HG02571 (cell line): ENCODE results near the gene TEAD1.

Experiments used
- ATAC-seq: cut with Tn5 transposase; IDR thresholded peaks from one replicate; pipeline ENCODE4 v1.9.1; 2021; ENCODE audit warnings: mild to moderate bottlenecking, moderate library complexity; ENCODE audit not compliant: unreplicated experiment

The TEAD1 gene

DNA sequence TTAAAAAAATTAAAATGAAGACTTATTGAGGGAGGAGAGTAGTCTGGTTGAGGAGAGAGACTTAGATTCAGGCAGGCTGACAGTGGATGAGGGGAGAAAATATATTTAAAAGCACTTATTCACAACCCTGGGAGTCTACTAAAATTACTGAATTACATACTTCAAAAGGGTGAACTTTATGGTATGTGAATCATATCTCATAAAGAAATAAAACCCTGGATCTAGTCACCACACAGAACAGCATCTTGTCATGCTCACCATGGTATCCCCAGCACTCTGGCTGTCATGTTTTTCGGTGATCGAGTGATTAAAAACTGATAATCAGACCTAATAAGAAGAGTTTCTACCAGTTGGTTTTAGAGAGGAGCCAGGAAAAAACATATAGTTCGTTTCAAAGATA lies 11.0 kb downstream of the TEAD1 start:
- no peak for ATAC-seq

- no peak for ATAC-seq
These were observed 12.2 kb downstream of the TEAD1 start for GRCh38 chr11:12686246-12687060.

- no peak for ATAC-seq
These were observed 13.0 kb downstream of the TEAD1 start for GRCh38 chr11:12687216-12687623.

- ATAC-seq = no peak
These were observed 13.5 kb downstream of the TEAD1 start for GRCh38 chr11:12687740-12688139.

GRCh38 chr11:12689029-12689755 lies 15.0 kb downstream of the TEAD1 start:
- no peak for ATAC-seq

GRCh38 chr11:12690663-12691062 lies 16.4 kb downstream of the TEAD1 start:
- no peak for ATAC-seq

GRCh38 chr11:12691473-12691872 lies 17.3 kb downstream of the TEAD1 start:
- ATAC-seq = no peak

DNA sequence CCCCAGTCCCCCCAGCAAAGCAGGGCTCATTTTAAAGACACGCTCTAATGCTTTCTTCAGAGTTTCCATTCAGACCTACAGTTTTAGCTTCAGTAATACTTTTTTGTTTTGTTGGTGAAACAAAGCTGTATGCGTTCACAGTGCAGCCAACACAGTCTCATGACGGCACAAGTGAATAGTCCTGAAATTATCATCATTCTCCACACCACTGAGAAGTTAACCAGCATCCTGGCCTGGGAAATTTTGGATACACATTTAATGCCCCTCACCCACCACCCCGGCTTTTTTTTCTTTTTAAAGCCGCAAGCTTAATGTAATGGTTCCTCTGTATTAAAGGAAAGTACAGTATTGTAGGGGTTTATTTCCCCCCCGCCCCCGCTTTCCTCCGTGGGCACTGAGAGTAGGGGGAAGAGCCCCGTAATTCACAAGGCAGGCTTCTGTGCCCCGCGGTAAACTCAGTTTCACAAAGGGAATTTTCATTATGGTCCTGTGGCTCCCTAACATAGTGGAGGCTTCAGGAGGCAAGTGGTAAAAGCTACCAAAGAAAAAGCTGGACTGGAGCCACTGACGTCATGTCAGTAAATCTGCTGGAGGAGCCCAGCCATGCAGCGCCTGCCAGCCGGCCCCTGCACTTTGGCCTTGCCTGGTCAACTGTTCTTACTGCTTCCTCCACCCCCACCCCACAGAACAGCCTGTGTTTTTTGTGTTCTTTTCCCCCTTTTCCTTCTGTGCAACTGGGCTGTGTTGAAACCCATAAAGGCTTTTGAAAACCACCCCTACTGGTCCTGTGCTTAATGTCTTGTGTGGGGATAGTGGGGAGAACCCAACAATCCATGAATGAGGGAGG lies 18.2 kb downstream of the TEAD1 start:
- ATAC-seq = no peak

GRCh38 chr11:12693094-12693478 lies 18.9 kb downstream of the TEAD1 start:
- ATAC-seq = no peak

DNA sequence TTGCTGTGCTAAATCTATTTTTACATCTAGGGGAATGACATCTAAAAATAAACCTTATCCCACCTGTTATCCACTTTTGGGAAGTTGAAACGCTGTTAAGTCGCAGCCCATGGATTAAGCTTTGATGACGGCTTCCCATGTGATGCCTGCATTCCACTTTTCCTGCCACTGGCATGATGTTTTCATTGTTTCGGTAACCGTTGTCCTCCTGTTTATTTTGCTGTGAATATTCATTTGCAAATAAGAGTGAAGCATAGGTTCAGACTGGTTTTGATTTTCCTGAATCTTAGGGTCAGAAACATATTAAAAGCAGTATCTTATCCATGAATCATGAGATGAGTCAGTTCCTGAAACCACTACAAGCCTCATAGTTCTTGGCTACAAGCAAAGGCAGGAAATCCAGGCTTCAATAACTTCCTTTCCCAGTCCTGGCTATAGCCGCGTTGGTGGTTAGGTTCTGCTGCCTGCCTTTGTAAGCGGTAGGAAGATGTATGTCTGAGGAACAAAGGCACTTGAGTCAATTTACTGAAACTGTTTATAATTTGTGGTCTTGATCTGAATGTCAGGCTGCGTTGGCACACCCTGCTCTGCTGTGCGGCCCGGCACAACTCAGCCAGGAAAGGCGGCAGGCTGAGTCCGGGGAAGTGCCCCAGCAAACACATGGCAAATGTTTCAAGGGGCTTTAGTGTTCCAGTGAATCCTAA lies 19.4 kb downstream of the TEAD1 start:
- no peak for ATAC-seq

GRCh38 chr11:12694183-12694531 lies 19.9 kb downstream of the TEAD1 start:
- no peak for ATAC-seq

DNA sequence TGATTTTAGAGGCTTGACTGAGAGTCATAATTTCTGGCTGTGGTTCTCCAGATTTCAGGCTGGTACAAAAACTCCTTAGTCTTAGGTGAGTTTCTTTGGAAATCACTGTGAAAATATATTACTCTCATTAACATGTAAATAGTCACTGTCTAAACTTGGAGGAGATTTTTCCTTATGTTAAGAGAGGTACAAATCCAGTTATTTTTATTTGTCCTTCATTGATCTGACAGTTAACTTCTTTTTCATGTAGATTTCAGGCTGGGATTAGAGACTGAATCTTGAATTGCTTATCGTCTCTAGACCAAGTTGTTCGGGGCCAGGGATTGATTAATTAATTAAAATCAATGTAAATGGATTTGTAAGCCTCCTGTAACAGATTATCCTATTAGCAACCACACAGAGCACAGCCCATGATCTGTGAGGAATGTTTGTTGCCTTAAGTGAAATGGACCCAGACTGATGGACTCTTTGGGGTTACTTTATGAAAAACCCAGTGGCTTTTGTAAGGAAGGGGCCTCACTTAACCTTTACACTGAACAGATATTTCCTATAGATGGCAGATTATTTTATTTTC lies 21.1 kb downstream of the TEAD1 start:
- no peak for ATAC-seq

DNA sequence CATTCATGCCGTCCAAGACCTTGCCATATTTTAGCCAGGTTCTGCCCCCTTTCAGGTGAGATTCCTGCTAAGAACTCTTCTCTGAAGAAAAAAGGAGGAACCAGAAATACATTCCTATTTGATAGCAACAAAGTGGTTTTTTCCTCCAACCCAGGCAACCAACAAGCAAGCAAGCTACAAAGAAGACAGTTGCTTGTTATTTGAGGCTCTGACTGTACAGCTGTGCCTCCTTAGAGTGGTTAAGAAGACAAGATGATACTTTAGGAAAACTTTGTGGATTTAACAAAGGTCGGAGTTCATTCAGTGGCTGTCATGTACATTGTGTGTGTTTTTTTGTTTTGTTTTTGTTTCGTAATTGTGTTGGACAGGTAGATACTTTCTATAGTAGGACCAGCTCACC lies 21.7 kb downstream of the TEAD1 start:
- ATAC-seq = no peak

- no peak for ATAC-seq
These were observed 22.8 kb downstream of the TEAD1 start for GRCh38 chr11:12696911-12697581.

DNA sequence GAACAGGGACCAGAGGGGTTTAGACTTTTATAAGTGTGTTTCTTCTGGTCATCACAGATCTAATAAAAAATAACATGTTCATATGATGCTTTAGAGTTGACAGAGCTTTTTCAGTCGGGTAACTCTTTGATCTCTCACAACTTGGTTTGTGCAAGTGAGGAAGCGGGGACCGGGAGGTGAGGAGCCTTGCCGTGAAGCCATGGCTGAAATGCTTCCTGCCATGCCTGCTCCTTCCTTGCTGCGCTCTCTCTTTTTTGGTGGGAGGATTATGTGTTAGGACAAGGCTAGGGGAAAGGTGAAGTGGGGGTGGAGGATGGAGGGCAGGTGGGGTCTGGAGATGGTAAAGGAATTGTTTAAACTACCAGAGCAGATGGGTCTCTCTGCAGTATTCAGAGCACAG lies 23.8 kb downstream of the TEAD1 start:
- no peak for ATAC-seq

DNA sequence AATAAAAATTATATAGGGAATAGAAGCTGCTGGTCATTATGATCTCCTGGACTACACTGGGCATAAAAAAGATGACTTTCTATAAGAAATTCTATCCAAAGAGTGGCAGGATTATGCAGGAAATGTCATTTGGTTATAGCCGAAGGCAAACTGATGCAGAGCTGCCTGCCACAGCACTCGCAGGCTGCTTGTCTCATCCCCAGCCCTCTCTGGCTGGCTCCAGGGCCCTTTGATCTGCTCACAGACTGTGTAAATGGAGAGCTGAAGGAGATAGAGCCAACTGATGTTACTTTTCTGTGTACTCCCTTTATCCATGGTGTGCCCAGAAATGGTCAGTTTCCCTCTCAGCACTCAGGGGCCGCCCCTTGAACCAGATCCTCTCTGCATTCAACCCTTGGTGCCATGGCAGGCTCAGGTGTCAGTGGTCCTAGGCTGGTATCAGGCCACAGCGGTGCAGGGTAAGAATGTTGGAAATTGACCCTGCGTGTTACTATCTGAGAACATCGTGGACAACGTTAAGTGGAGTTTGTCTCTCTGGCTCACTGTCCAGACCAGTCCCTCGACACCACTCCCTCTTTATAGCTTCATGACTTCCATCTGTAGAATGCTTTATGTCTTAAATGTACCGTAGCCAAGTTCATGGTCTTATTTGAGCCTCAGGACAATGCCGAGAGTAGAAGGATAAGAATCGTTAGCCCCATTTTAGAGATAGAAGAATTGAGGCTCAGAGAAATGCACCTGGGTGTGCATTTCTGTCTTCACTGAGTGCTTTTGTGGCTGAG lies 27.8 kb downstream of the TEAD1 start:
- no peak for ATAC-seq

- ATAC-seq = no peak
These were observed 28.8 kb downstream of the TEAD1 start for GRCh38 chr11:12702999-12703453.

GRCh38 chr11:12704049-12704448 lies 29.8 kb downstream of the TEAD1 start:
- no peak for ATAC-seq

DNA sequence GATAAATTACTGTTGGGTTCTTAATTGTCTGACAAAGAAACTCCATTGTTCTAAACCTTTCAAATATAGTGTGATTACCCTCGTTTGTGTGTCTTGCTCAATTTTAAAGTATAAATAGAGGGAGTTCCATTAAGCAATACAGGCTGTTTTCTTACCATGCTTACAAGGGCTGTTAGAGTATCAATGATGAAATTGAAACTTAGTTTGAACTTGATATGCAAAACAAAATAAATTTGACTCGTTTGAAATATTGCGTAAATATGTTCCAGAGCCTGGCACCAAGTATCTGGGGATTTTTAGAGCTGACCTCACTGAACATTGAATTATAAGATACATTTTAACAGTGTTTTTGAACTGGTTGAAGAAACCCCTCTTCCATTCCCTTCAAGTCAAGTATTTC lies 31.7 kb downstream of the TEAD1 start:
- no peak for ATAC-seq
